ENCODE results near the gene PAEP.

DNA sequence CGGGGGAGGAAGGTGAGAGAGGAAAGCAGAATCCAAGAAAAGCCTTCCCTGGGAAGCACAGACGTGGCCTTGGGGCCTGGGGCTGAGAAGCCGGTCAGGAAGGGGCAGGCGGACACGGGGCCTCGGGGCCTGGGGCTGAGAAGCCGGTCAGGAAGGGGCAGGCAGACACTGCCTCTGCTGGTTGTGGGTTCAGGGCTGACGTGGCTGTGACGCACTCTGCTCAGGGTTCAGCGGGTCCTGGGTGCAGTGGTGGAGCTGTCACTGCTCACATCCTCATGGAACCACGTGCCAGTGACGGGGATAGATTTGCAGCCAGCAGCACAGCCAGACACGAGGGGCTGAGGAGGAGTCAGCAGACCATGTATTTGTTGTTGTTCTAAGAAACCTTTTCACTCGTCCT is 12.8 kb downstream of the PAEP start:
- TF ChIP-seq, protein P1, sequence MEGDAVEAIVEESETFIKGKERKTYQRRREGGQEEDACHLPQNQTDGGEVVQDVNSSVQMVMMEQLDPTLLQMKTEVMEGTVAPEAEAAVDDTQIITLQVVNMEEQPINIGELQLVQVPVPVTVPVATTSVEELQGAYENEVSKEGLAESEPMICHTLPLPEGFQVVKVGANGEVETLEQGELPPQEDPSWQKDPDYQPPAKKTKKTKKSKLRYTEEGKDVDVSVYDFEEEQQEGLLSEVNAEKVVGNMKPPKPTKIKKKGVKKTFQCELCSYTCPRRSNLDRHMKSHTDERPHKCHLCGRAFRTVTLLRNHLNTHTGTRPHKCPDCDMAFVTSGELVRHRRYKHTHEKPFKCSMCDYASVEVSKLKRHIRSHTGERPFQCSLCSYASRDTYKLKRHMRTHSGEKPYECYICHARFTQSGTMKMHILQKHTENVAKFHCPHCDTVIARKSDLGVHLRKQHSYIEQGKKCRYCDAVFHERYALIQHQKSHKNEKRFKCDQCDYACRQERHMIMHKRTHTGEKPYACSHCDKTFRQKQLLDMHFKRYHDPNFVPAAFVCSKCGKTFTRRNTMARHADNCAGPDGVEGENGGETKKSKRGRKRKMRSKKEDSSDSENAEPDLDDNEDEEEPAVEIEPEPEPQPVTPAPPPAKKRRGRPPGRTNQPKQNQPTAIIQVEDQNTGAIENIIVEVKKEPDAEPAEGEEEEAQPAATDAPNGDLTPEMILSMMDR (IDR thresholded peaks at IDR 0.05): no peak
- no peak for TF ChIP-seq SIN3A (IDR thresholded peaks at IDR 0.05; ENCODE audit: borderline replicate concordance, insufficient read depth, low read depth, low read length)
- no peak for TF ChIP-seq POLR2AphosphoS5 (IDR thresholded peaks at IDR 0.05; ENCODE audit: low read depth, low read length)
- TF ChIP-seq REST (IDR thresholded peaks at IDR 0.05; ENCODE audit: insufficient read depth in 1 of 2, low read depth in 2 of 2, low read length in 1 of 2): no peak
- TF ChIP-seq TCF7L2 (IDR thresholded peaks at IDR 0.05; ENCODE audit: low read depth, low read length): no peak

Data from Panc1 (cell line).